ENCODE measurements around the gene SYVN1. TPM values are rescaled to one million over a fixed set of nuclear protein-coding genes. Genes with fewer than 3 reads are reported as not detected.
"Not testable (repeated sequence)": the region's sequence is repeated elsewhere in the genome, so short reads cannot be mapped to it uniquely, and the experiment has no call there.

Gene SYVN1
- total RNA-seq, 1 donor from 2014 or later = 29.9 TPM

- ATAC-seq (ENCODE audit: poor library complexity) (no peak), DNase-seq (no peak)
- intact Hi-C loops (cut with DNase I) = no loop called here
Observed at GRCh38 chr11:65156926-65157325, 22.6 kb upstream of the SYVN1 start.

GRCh38 chr11:65156256-65156655 lies 21.9 kb upstream of the SYVN1 start:
- intact Hi-C loops (cut with DNase I) = no loop called here
- ATAC-seq (ENCODE audit: poor library complexity) = no peak
- no peak for DNase-seq

GRCh38 chr11:65152122-65152521 lies 17.8 kb upstream of the SYVN1 start:
- intact Hi-C loops (cut with DNase I) = no loop called here
- ATAC-seq (ENCODE audit: poor library complexity) (no peak), DNase-seq (no peak)

- intact Hi-C loops (cut with DNase I) = no loop called here
- ATAC-seq (ENCODE audit: poor library complexity) = no peak
- no peak for DNase-seq
Observed at GRCh38 chr11:65151331-65151899, 17.1 kb upstream of the SYVN1 start.

GRCh38 chr11:65150509-65151299 lies 16.4 kb upstream of the SYVN1 start:
- intact Hi-C loops (cut with DNase I) = no loop called here
- ATAC-seq (ENCODE audit: poor library complexity) (peak; percentile 95), DNase-seq (peak; percentile 92)

GRCh38 chr11:65150131-65150508 lies 15.8 kb upstream of the SYVN1 start:
- DNase-seq; intact Hi-C loops (cut with DNase I); ATAC-seq (ENCODE audit: poor library complexity): not testable (repeated sequence)

GRCh38 chr11:65148657-65149056 lies 14.3 kb upstream of the SYVN1 start:
- DNase-seq (no peak), ATAC-seq (ENCODE audit: poor library complexity) (no peak)
- intact Hi-C loops (cut with DNase I) = no loop called here

GRCh38 chr11:65147352-65148075 lies 13.2 kb upstream of the SYVN1 start:
- intact Hi-C loops (cut with DNase I) = no loop called here
- ATAC-seq (ENCODE audit: poor library complexity) = no peak

GRCh38 chr11:65141896-65142494 lies 7.7 kb upstream of the SYVN1 start:
- intact Hi-C loops (cut with DNase I) = no loop called here
- ATAC-seq (ENCODE audit: poor library complexity) = no peak
- no peak for DNase-seq

More at GRCh38 chr11:65147352-65148075, 13.2 kb upstream of the SYVN1 start:
- no peak for DNase-seq

GRCh38 chr11:65136515-65137096 lies 2.3 kb upstream of the SYVN1 start:
- no peak for ATAC-seq (ENCODE audit: poor library complexity)
- DNase-seq = no peak
- intact Hi-C loops (cut with DNase I) = no loop called here

GRCh38 chr11:65135633-65136145 lies 1.4 kb upstream of the SYVN1 start:
- DNase-seq (no peak), ATAC-seq (ENCODE audit: poor library complexity) (no peak)
- intact Hi-C loops (cut with DNase I) = no loop called here

- peak; percentile 92 for DNase-seq
- ATAC-seq (ENCODE audit: poor library complexity) = peak; percentile 92
- intact Hi-C loops (cut with DNase I) = no loop called here
Observed at GRCh38 chr11:65134952-65135632, 773 bp upstream of the SYVN1 start.

GRCh38 chr11:65133724-65134123 lies 595 bp downstream of the SYVN1 start:
- ATAC-seq (ENCODE audit: poor library complexity) (no peak), DNase-seq (peak; percentile 72)
- intact Hi-C loops (cut with DNase I) = no loop called here

- ATAC-seq (ENCODE audit: poor library complexity) (no peak), DNase-seq (no peak)
- intact Hi-C loops (cut with DNase I) = no loop called here
Observed at GRCh38 chr11:65132988-65133700, 1.2 kb downstream of the SYVN1 start.

- intact Hi-C loops (cut with DNase I) = no loop called here
- DNase-seq = no peak
Observed at GRCh38 chr11:65132238-65132987, 1.9 kb downstream of the SYVN1 start.

GRCh38 chr11:65131895-65132237 lies 2.5 kb downstream of the SYVN1 start:
- no peak for ATAC-seq (ENCODE audit: poor library complexity)
- intact Hi-C loops (cut with DNase I) = no loop called here
- DNase-seq = no peak

More at GRCh38 chr11:65132238-65132987, 1.9 kb downstream of the SYVN1 start:
- ATAC-seq (ENCODE audit: poor library complexity) = no peak

GRCh38 chr11:65131417-65131776 lies 2.9 kb downstream of the SYVN1 start:
- no peak for DNase-seq
- intact Hi-C loops (cut with DNase I) = no loop called here
- ATAC-seq (ENCODE audit: poor library complexity) = no peak

All from Right ventricle myocardium superior (tissue), 1 donor.